Epidermal melanocyte (primary cell): Measurements from ENCODE around the gene NMNAT2.
"Not testable (repeated sequence)": the region's sequence is repeated elsewhere in the genome, so short reads cannot be mapped to it uniquely, and the experiment has no call there.

Source experiments
- DNase-seq: peaks from one replicate; pipeline ENCODE4 v3.0.0; 2011; ENCODE audit warnings: low spot score; ENCODE audit not compliant: insufficient read length

Gene NMNAT2

GRCh38 chr1:183418696-183419095, 516 bp upstream of the NMNAT2 start:
- DNase-seq = no peak

GRCh38 chr1:183416850-183417771, 1.1 kb downstream of the NMNAT2 start:
- no peak for DNase-seq

- DNase-seq = no peak
These were observed 3.8 kb downstream of the NMNAT2 start for GRCh38 chr1:183414365-183414764.

GRCh38 chr1:183411091-183411490, 7.1 kb downstream of the NMNAT2 start:
- DNase-seq = no peak

GRCh38 chr1:183407961-183408360, 10.2 kb downstream of the NMNAT2 start:
- DNase-seq = no peak

- no peak for DNase-seq
These were observed 10.7 kb downstream of the NMNAT2 start for GRCh38 chr1:183407474-183407873.

GRCh38 chr1:183404476-183404875, 13.7 kb downstream of the NMNAT2 start:
- DNase-seq = peak; percentile 40

GRCh38 chr1:183403498-183403897, 14.7 kb downstream of the NMNAT2 start:
- DNase-seq = no peak

- DNase-seq = not testable (repeated sequence)
These were observed 16.6 kb downstream of the NMNAT2 start for GRCh38 chr1:183401565-183401964.

- no peak for DNase-seq
These were observed 23.7 kb downstream of the NMNAT2 start for GRCh38 chr1:183394435-183394834.

GRCh38 chr1:183391863-183392262, 26.3 kb downstream of the NMNAT2 start:
- no peak for DNase-seq

- no peak for DNase-seq
These were observed 27.6 kb downstream of the NMNAT2 start for GRCh38 chr1:183390561-183390960.

- DNase-seq = no peak
These were observed 29.4 kb downstream of the NMNAT2 start for GRCh38 chr1:183388735-183389134.

- DNase-seq = no peak
These were observed 32.6 kb downstream of the NMNAT2 start for GRCh38 chr1:183385340-183386144.

- no peak for DNase-seq
These were observed 38.2 kb downstream of the NMNAT2 start for GRCh38 chr1:183379951-183380350.

- DNase-seq = no peak
These were observed 42.8 kb downstream of the NMNAT2 start for GRCh38 chr1:183375381-183375780.

GRCh38 chr1:183374825-183375224, 43.4 kb downstream of the NMNAT2 start:
- no peak for DNase-seq

- no peak for DNase-seq
These were observed 45.5 kb downstream of the NMNAT2 start for GRCh38 chr1:183372586-183373230.

- no peak for DNase-seq
These were observed 47.7 kb downstream of the NMNAT2 start for GRCh38 chr1:183370399-183371058.

GRCh38 chr1:183368213-183369108, 49.7 kb downstream of the NMNAT2 start:
- DNase-seq = no peak
